ENCODE data around the gene DNAJC11.

GRCh38 chr1:6738987-6739676 is 37.5 kb upstream of the DNAJC11 start:
- TF ChIP-seq CTCF (IDR thresholded peaks at IDR 0.05) (no peak), POLR2A (IDR thresholded peaks at IDR 0.05) (no peak)
